ENCODE measurements around the gene UBA5.

UBA5 gene

DNA sequence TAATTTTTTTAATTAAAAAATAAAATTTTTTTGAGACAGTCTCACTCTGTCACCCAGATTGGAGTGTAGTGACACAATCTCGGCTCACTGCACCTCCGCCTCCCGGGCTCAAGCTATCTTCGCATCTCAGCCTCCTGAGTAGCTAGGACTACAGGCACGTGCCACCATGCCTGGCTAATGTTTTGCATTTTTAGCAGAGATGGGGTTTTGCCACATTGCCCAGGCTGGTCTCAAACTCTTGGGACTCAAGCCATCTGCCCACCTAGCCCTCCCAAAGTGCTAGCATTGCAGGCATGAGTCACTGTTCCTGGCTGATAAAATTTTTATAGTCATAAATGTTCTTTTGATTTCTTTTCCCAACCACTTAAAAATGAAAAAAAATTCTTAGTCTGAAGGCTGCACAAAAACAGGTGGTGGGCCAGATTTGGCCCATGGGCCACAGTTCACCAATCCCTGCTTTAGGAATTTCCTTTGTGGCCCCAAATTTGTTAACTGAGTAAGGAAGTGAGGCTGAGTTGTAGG lies 9.2 kb downstream of the UBA5 start:
- in situ Hi-C loops (cut with MboI; ENCODE audit: low pct_unique_long_range_greater_than_20kb, low sequenced_read_pairs, unreplicated experiment): no loop called here
- TF ChIP-seq, protein P1, sequence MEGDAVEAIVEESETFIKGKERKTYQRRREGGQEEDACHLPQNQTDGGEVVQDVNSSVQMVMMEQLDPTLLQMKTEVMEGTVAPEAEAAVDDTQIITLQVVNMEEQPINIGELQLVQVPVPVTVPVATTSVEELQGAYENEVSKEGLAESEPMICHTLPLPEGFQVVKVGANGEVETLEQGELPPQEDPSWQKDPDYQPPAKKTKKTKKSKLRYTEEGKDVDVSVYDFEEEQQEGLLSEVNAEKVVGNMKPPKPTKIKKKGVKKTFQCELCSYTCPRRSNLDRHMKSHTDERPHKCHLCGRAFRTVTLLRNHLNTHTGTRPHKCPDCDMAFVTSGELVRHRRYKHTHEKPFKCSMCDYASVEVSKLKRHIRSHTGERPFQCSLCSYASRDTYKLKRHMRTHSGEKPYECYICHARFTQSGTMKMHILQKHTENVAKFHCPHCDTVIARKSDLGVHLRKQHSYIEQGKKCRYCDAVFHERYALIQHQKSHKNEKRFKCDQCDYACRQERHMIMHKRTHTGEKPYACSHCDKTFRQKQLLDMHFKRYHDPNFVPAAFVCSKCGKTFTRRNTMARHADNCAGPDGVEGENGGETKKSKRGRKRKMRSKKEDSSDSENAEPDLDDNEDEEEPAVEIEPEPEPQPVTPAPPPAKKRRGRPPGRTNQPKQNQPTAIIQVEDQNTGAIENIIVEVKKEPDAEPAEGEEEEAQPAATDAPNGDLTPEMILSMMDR (IDR thresholded peaks at IDR 0.05; ENCODE audit: extremely low read depth, insufficient read depth, missing control alignments): no peak
- no peak for DNase-seq (ENCODE audit: low spot score)

DNA sequence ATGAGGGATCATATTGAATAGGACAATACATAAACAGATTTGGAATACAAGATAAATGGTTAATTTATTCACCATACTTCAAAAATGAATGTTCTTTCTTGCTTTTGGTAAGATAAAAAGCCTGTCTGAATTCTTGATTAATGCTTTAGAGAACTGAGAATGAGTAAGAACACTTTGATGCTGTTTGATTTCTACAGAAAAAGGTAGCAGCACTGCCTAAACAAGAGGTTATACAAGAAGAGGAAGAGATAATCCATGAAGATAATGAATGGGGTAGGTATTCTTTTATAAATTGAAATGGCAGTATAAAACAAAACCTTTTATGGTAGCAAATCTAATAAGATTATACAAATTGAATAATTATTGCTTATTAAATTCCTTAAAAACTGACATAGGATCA lies 15.3 kb downstream of the UBA5 start:
- in situ Hi-C loops (cut with MboI; ENCODE audit: low pct_unique_long_range_greater_than_20kb, low sequenced_read_pairs, unreplicated experiment): no loop called here
- TF ChIP-seq, protein P1 (IDR thresholded peaks at IDR 0.05; ENCODE audit: extremely low read depth, insufficient read depth, missing control alignments): no peak
- DNase-seq (ENCODE audit: low spot score): no peak

DNA sequence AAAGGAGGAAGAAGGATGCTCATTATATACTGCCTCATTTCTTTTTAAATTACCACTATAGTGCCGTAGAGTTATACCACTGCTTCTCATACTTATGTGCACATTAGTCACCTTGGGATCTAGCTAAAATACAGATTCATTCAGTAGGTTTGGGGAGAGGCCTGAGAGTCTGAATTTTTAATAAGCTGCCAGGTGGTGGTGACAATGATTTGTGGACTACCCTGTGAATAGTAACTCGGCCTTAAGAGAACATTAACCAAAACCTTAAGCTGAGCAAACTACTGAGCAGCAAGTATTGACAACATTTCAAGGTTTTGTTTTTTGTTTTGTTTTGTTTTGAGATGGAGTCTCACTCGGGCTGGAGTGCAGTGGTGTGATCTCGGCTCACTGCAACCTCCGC lies 19.8 kb downstream of the UBA5 start:
- DNase-seq (ENCODE audit: low spot score): no peak
- in situ Hi-C loops (cut with MboI; ENCODE audit: low pct_unique_long_range_greater_than_20kb, low sequenced_read_pairs, unreplicated experiment): no loop called here
- TF ChIP-seq, protein P1 (IDR thresholded peaks at IDR 0.05; ENCODE audit: extremely low read depth, insufficient read depth, missing control alignments): no peak

DNA sequence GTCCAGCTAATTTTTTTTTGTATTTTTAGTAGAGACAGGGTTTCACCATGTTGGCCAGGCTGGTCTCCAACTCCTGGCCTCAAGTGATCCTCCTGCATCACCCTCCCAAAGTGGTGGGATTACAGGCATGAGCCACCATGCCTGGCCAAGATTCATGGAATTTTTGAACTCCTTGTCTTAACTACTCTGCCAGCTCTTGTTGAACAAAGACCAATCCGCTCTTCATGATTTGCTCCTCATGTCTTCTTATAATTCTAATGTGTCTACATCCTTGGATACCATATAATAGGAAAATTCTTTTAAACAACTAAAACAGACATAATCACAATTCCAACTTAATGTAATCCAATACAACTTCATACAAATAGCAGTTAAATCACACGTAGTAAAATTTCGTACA lies 21.3 kb downstream of the UBA5 start:
- TF ChIP-seq, protein P1 (IDR thresholded peaks at IDR 0.05; ENCODE audit: extremely low read depth, insufficient read depth, missing control alignments): no peak
- DNase-seq (ENCODE audit: low spot score): no peak
- in situ Hi-C loops (cut with MboI; ENCODE audit: low pct_unique_long_range_greater_than_20kb, low sequenced_read_pairs, unreplicated experiment): no loop called here

DNA sequence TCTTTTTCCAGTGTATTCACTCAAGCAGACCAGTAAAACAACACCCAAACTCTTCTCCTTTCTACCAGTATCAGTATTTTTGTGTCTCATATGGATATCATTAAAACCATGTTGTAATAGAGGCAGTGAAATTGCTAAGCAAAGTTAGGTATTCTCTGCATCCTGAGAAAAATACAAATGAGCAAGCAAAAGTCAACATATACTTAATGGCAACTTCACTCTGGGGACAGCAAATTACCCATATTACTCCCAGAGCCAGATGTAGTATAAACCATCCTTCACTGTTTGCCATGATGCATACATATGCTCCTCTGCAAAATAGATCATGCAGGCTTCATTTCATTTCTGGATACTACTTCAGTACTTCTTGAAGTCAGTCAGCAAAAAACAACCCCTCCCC lies 22.1 kb downstream of the UBA5 start:
- TF ChIP-seq, protein P1 (IDR thresholded peaks at IDR 0.05; ENCODE audit: extremely low read depth, insufficient read depth, missing control alignments): no peak
- in situ Hi-C loops (cut with MboI; ENCODE audit: low pct_unique_long_range_greater_than_20kb, low sequenced_read_pairs, unreplicated experiment): no loop called here

DNA sequence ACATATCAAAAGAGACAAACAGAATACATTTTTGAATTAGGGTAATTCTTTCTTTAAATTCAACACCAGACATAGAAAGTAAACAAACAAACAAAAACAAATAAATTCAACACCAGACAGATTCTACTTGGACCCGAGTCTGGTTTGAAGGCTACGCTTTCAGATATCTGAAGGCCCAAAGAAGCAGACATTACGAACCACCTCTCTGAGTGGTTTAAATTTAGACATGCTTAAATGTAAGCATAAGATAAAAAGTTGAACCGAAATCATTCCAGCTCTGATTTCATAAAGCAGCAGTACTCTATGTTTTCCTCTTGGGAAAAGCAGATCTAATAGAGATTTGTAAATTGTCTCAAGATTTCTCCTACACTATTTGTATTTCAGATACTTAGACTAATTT lies 29.9 kb downstream of the UBA5 start:
- no peak for DNase-seq (ENCODE audit: low spot score)
- in situ Hi-C loops (cut with MboI; ENCODE audit: low pct_unique_long_range_greater_than_20kb, low sequenced_read_pairs, unreplicated experiment): no loop called here
- TF ChIP-seq, protein P1 (IDR thresholded peaks at IDR 0.05; ENCODE audit: extremely low read depth, insufficient read depth, missing control alignments): no peak

More for the DNA sequence above, 22.1 kb downstream of the UBA5 start:
- no peak for DNase-seq (ENCODE audit: low spot score)

DNA sequence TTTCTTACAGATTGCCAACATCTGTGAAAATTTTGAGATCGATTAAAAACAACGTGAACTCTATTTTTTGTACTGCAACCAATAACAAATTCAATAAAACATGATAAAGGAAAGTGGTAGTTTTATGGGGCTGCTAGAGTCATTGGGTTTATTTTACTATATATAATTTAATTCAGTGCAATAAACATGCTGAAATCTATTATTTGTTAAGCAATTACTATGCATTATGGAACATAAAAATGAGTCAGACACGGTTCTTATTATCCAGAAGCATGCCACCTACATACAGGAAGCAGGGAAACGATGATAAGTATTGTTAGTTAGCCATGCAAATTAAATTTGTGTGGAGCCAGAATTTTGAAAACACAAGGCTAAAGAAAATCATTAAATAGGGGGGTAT lies 34.9 kb downstream of the UBA5 start:
- in situ Hi-C loops (cut with MboI; ENCODE audit: low pct_unique_long_range_greater_than_20kb, low sequenced_read_pairs, unreplicated experiment): no loop called here
- TF ChIP-seq, protein P1 (IDR thresholded peaks at IDR 0.05; ENCODE audit: extremely low read depth, insufficient read depth, missing control alignments): no peak
- no peak for DNase-seq (ENCODE audit: low spot score)
